ENCODE measurements around the gene DDI2.
"Not testable (repeated sequence)": the region's sequence is repeated elsewhere in the genome, so short reads cannot be mapped to it uniquely, and the experiment has no call there.

The DDI2 gene

GRCh38 chr1:15617173-15618076, at the start of gene DDI2:
Gene DDI2, plus strand, starts transcription at chr1:15617458. Its CDS starts 213 bp downstream, at chr1:15617671.
- DNase-seq: peak; percentile 99

DNA sequence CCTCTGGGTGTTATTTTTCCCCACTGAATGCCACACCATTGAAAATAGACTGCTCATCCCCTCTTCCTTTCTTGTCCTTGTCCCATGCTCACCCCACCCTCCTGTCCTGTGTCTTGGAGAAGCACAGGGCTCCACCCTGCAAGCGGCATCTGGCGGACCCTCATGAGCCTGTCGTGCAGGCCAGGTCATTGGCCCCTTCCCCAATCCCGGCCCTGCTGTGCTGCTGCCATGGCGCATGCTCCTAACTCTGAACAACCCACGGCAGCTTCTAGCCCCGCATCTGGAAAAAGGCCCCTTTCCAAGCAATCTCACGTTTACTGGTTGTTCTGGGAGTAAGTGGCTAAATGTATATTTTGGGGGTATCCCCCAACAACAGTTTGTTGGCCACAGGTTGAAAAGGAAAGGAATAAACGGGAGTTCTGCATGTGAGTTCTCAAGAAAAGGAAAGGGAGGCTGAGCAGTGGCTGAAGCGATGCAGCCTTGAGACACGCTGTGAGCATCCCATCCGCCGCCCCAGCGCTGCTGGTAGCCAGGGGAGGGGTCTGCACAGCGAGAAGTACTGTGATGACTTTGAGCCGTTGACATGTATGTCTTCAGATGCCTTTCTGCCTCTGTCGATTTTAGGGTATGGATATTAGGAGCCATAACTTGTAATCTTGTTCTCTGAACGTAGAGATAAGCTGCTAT, 48.7 kb upstream of the DDI2 start:
- DNase-seq: no peak

GRCh38 chr1:15570861-15571260, 46.4 kb upstream of the DDI2 start:
- DNase-seq: no peak

DNA sequence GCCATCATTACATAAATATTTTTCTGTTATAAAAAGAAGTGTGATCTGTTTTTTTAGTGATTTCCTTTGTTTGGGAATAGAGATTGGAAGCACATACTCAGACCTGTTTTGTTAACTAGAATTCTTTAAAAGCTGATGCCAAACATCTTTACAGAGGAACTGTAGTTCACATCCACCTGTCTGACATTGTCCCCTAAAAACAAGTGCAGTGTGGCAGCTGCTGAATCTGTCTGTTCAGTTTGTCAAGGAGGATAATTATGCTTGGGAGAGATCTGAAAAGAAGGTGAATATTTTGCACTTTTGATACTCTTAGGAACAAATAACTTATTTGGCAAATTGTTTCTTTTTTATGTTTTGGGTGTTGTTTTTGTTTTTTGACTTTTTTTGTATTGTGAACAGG, 46.0 kb upstream of the DDI2 start:
- DNase-seq: no peak

- DNase-seq: no peak
Observed at GRCh38 chr1:15573477-15573876, 43.8 kb upstream of the DDI2 start.

- no peak for DNase-seq
Observed at GRCh38 chr1:15574741-15575140, 42.5 kb upstream of the DDI2 start.

DNA sequence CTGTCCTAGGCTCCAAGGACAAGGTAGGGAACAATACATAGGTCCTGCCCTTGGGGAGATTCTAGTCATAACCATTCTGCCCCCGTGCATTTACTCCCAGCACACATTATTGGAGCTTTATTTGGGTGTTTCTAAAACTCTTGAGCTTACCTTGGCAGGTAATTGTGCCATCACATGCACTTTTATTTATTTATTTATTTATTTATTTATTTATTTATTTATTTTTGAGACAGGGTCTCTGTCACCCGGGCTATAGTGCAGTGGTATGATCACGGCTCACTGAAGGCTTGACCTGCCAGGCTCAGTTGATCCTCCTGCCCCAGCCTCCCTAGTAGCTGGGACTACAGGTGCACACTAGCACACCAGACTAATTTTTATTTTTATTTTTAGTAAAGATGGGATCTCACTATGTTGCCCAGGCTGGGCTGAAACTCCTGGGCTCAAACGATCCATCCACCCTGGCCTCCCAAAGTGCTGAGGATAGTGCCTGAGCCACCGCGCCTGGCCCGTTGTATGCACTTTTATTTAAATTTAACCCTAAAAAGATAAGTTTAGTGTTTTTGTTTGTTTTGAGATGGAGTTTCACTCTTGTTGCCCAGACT, 41.6 kb upstream of the DDI2 start:
- no peak for DNase-seq

DNA sequence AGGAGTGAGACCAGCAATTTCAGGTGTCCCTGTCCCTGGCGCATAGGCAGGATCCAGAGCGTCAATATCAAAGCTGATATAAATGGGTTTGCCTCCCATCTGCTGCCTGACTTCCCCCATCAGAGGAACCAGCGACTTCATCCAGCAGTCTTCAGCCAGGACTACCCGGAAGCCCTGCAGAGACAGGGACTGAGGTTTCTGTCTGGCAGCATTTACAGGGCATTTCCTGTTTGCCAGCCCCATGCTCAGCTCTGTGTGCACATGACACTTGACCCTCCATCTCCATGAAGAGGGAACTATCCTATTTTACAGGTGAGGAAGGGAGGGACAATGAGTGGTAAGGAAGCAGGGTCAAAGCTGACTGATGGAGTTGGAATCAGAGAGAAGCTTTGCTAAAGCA, 39.6 kb upstream of the DDI2 start:
- no peak for DNase-seq

- DNase-seq: no peak
Observed at GRCh38 chr1:15578921-15579682, 38.2 kb upstream of the DDI2 start.

- peak; percentile 38 for DNase-seq
Observed at GRCh38 chr1:15579683-15580047, 37.6 kb upstream of the DDI2 start.

GRCh38 chr1:15583016-15583706, 34.1 kb upstream of the DDI2 start:
- DNase-seq: no peak

- peak; percentile 23 for DNase-seq
Observed at GRCh38 chr1:15584489-15585363, 32.5 kb upstream of the DDI2 start, which contains the start of gene AGMAT. Gene AGMAT, minus strand, starts transcription at chr1:15585051. Its CDS starts 84 bp downstream, at chr1:15584967.

GRCh38 chr1:15592285-15592684, 25.0 kb upstream of the DDI2 start:
- DNase-seq: no peak

DNA sequence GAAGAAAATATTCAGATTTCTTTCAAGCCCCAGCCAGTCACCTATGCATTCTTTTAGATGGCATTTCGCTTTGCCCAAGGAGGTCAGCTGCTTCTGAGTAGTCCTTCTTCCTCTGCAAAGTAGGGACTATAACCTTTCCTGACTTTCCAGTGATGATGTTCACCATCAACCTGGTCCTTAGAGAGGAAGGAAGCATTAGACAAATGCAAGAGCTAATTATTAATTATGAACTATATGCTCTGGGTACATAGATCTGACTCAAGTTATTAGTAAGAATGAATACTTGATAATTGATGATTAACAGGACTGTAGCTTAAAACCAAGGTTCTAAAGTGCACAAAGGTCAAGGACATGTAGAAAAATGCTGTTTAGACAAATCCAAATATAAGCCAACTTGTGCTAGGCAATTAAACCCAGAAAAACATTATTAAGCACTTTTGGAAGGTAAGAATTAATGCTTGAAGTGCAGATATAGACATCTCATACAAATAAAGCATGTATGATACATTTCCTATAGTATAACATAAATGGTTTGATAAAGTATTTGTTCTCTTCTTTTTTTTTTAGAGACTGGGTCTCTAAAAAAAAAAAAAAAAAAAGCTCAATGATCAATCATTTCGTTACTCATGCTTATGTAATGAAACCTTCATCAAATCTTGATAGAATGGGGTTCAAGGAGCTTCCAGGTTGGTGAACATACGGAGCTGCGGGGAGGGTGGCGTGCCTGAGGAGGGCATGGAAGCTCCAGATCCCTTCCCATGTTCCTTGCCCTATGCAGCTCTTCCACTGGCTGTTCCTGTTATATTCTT, 21.2 kb upstream of the DDI2 start:
- DNase-seq: no peak

- no peak for DNase-seq
Observed at GRCh38 chr1:15598436-15598835, 18.8 kb upstream of the DDI2 start.

DNA sequence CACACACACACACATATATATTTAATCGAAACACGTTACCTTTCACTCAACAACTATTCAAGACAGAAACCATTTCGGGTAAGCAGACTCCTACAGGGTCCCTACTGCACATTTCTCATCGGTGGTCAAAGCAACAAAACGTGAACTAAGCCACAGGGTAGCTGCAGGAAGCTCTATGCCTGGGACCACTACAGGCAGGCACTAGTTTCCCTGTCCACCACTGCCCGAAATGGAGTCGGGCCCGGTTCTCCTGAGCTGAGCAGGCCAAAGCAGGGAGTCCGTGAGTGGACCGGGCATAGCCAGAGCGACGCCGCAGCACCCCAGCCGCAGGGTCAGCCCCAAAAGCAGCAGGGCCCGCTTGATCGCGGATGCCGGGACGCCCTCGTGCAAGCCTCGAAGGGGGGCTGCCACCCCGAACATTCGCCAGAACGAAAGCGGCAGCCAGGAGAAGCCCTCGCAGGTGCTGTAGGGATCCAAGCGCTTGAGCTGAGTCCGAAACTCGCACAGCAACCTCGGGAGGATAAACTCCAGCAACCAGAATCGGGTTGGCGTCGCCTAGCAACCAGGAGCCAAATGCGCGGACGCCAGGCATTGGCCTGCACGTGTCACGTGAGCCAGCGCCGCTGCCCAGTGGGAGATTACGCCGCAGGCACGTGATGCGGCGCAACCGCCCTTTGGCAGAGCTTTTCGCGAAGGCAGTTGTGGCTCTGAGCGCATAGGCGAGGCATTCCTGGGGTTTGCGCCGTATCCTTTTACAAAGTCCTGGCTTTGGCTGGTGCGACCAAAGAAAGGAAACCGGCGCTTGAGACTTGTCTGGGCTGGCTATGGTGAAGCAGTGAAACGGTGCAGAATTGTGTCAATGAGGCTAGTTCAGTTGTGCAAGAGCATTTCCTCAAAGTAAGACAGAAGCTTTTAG, 13.9 kb upstream of the DDI2 start:
- peak; percentile 96 for DNase-seq

GRCh38 chr1:15603966-15604282, 13.3 kb upstream of the DDI2 start:
- not testable (repeated sequence) for DNase-seq

- DNase-seq: not testable (repeated sequence)
Observed at GRCh38 chr1:15604400-15604799, 12.9 kb upstream of the DDI2 start.
